AG09309 (cell line): ENCODE measurements around the gene ACSM4.
"Not testable (repeated sequence)": the region's sequence is repeated elsewhere in the genome, so short reads cannot be mapped to it uniquely, and the experiment has no call there.

Experiments used
- DNase-seq: peaks from one replicate; pipeline ENCODE4 v3.0.0-alpha.2; 2010; ENCODE audit warnings: low read depth
- H3K4me3 ChIP-seq: 2 replicates; pipeline ENCODE4 v1.5.1; 2011; ENCODE audit warnings: mild to moderate bottlenecking, low read depth, low read length, moderate library complexity; ENCODE audit not compliant: control insufficient read depth
- CTCF ChIP-seq: IDR thresholded peaks from 2 replicates; pipeline ENCODE4 v1.5.1; 2011; ENCODE audit warnings: mild to moderate bottlenecking, low read depth, low read length, inconsistent platforms; ENCODE audit not compliant: insufficient read depth, control insufficient read depth; ENCODE audit errors: missing control alignments

ACSM4 gene

GRCh38 chr12:7303772-7304171 is at the start of gene ACSM4:
Gene ACSM4 (plus strand): TSS chr12:7304072. CDS start chr12:7304332, 260 bp downstream.
- DNase-seq, result no peak
- H3K4me3 ChIP-seq, result no peak within 1 kb of the TSS
- no peak for TF ChIP-seq CTCF

- no peak for TF ChIP-seq CTCF
- DNase-seq, result no peak
- no peak overlapping the region for H3K4me3 ChIP-seq
Observed at GRCh38 chr12:7259060-7259459, 44.8 kb upstream of the ACSM4 start.

- DNase-seq, result no peak
- no peak overlapping the region for H3K4me3 ChIP-seq
- TF ChIP-seq CTCF, result no peak
Observed at GRCh38 chr12:7264538-7264937, 39.3 kb upstream of the ACSM4 start.

GRCh38 chr12:7265251-7265650 is 38.6 kb upstream of the ACSM4 start:
- no peak for DNase-seq
- H3K4me3 ChIP-seq, result no peak overlapping the region
- TF ChIP-seq CTCF, result no peak

GRCh38 chr12:7269273-7269672 is 34.6 kb upstream of the ACSM4 start:
- no peak overlapping the region for H3K4me3 ChIP-seq
- DNase-seq, result no peak
- no peak for TF ChIP-seq CTCF

GRCh38 chr12:7271893-7272514 is 31.9 kb upstream of the ACSM4 start:
- no peak for DNase-seq
- no peak overlapping the region for H3K4me3 ChIP-seq
- TF ChIP-seq CTCF, result no peak

- DNase-seq, H3K4me3 ChIP-seq: not testable (repeated sequence)
Observed at GRCh38 chr12:7275482-7275881, 28.4 kb upstream of the ACSM4 start.
